Measurements from ENCODE around the gene STXBP3. TPM values are rescaled to one million over a fixed set of nuclear protein-coding genes. Genes with fewer than 3 reads are reported as not detected.

STXBP3 gene
- total and polyA plus RNA-seq, 2 of the 13 experiments (the other 11 are each of a cell fraction or from before 2014, with no cell fraction given) = 13.0 to 20.8 TPM

DNA sequence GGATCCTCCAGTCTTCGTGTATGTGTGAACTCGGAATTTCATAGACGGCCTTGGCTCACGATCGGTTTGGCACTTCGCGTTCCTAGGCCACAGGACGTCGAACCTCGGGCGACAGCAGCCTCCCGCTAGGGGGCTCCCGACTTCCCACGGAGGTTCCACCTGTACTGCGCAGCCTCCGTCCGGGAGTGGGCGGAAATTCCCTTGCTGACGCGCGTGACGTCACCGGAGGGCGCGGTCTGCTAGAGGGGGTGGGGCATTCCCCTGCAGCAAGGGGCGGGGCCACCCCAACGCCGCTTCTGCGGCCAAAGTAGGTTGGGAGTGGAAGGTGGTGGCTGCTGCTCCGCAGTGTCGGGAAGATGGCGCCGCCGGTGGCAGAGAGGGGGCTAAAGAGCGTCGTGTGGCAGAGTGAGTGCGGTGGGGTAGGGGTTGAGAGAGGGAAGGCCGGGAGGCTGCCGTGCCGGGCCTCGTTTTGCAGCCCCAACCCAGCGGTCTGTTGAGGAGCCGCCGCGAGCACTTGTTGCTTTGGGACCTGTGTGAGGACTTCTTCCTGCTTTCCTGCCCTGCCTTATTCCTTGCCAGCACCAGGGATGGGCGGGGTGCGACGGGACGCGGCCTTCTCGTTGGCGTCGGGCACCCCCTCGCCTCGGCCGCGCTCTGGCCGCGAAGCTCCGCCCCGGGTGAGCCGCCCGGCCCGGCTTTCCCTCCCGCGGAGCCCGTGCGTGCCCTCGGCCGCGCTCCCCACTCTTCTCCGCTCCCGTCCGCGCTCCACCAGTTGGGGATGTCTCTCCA, at the start of gene STXBP3 (continued):
- TF ChIP-seq LCORL (IDR thresholded peaks at IDR 0.05) = no peak
- peak; percentile 79 for TF ChIP-seq LCORL (CRISPR knock-in tag; IDR thresholded peaks at IDR 0.05)
- TF ChIP-seq PAF1 (CRISPR knock-in tag; IDR thresholded peaks at IDR 0.05) = no peak
- TF ChIP-seq CHD4 (IDR thresholded peaks at IDR 0.05; ENCODE audit: borderline replicate concordance, low read length) = no peak
- TF ChIP-seq KDM5B (CRISPR knock-in tag; IDR thresholded peaks at IDR 0.05; ENCODE audit: borderline replicate concordance) = peak; percentile 75; the same call in 1 of the 2 replicates
- peak; percentile 80 for TF ChIP-seq YEATS2 (CRISPR knock-in tag; IDR thresholded peaks at IDR 0.05; ENCODE audit: borderline replicate concordance)
- TF ChIP-seq HOXA9 (CRISPR knock-in tag; IDR thresholded peaks at IDR 0.05; ENCODE audit: borderline replicate concordance) = no peak
- peak; percentile 55 for TF ChIP-seq NCOA2 (CRISPR knock-in tag; IDR thresholded peaks at IDR 0.05)
- TF ChIP-seq, protein P1, sequence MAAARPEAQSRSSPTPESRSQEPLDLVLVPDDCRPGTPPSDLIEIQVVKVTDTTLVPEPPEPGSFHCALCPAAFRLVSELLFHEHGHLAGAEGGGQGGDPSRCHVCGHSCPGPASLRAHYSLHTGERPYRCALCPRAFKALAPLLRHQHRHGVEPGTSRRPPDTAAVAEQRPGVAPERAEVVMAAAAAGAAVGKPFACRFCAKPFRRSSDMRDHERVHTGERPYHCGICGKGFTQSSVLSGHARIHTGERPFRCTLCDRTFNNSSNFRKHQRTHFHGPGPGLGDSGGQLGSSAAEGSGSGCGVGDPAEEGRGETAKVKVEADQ (CRISPR knock-in tag; IDR thresholded peaks at IDR 0.05; ENCODE audit: borderline replicate concordance) = peak; percentile 90
- TF ChIP-seq, protein P2, sequence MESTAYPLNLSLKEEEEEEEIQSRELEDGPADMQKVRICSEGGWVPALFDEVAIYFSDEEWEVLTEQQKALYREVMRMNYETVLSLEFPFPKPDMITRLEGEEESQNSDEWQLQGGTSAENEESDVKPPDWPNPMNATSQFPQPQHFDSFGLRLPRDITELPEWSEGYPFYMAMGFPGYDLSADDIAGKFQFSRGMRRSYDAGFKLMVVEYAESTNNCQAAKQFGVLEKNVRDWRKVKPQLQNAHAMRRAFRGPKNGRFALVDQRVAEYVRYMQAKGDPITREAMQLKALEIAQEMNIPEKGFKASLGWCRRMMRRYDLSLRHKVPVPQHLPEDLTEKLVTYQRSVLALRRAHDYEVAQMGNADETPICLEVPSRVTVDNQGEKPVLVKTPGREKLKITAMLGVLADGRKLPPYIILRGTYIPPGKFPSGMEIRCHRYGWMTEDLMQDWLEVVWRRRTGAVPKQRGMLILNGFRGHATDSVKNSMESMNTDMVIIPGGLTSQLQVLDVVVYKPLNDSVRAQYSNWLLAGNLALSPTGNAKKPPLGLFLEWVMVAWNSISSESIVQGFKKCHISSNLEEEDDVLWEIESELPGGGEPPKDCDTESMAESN (CRISPR knock-in tag; conservative IDR thresholded peaks at IDR 0.05) = peak; percentile 83; the same call in 1 of the 2 replicates
- TF ChIP-seq RCOR2 (CRISPR knock-in tag; IDR thresholded peaks at IDR 0.05) = no peak
- no peak for TF ChIP-seq ZNF879 (CRISPR knock-in tag; IDR thresholded peaks at IDR 0.05)
- TF ChIP-seq, protein P3, sequence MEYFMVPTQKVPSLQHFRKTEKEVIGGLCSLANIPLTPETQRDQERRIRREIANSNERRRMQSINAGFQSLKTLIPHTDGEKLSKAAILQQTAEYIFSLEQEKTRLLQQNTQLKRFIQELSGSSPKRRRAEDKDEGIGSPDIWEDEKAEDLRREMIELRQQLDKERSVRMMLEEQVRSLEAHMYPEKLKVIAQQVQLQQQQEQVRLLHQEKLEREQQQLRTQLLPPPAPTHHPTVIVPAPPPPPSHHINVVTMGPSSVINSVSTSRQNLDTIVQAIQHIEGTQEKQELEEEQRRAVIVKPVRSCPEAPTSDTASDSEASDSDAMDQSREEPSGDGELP (IDR thresholded peaks at IDR 0.05; ENCODE audit: borderline replicate concordance, low read depth) = no peak; the same call in 1 of the 2 replicates
- TF ChIP-seq, protein P4, sequence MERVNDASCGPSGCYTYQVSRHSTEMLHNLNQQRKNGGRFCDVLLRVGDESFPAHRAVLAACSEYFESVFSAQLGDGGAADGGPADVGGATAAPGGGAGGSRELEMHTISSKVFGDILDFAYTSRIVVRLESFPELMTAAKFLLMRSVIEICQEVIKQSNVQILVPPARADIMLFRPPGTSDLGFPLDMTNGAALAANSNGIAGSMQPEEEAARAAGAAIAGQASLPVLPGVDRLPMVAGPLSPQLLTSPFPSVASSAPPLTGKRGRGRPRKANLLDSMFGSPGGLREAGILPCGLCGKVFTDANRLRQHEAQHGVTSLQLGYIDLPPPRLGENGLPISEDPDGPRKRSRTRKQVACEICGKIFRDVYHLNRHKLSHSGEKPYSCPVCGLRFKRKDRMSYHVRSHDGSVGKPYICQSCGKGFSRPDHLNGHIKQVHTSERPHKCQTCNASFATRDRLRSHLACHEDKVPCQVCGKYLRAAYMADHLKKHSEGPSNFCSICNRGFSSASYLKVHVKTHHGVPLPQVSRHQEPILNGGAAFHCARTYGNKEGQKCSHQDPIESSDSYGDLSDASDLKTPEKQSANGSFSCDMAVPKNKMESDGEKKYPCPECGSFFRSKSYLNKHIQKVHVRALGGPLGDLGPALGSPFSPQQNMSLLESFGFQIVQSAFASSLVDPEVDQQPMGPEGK (CRISPR knock-in tag; IDR thresholded peaks at IDR 0.05) = peak; percentile 45; the same call in 1 of the 2 replicates
- no peak for TF ChIP-seq NR2F6 (IDR thresholded peaks at IDR 0.05)
- TF ChIP-seq NR2F6 (CRISPR knock-in tag; IDR thresholded peaks at IDR 0.05) = no peak; the same call in 1 of the 2 replicates
- TF ChIP-seq DNMT1 (CRISPR knock-in tag; IDR thresholded peaks at IDR 0.05) = no peak
- peak; percentile 85 for TF ChIP-seq PHF8 (CRISPR knock-in tag; IDR thresholded peaks at IDR 0.05)
- no peak for TF ChIP-seq SOX13 (IDR thresholded peaks at IDR 0.05)
- TF ChIP-seq SOX13 (CRISPR knock-in tag; conservative IDR thresholded peaks at IDR 0.05 in 1 of 2, IDR thresholded peaks at IDR 0.05 in 1 of 2) = peak in 1 of 2 experiments; percentile 36; a peak in 2 of 4 replicates
- TF ChIP-seq ZNF180 (CRISPR knock-in tag; IDR thresholded peaks at IDR 0.05; ENCODE audit: borderline replicate concordance, low read depth) = peak; percentile 67; the same call in 1 of the 2 replicates
- TF ChIP-seq NFATC3 (CRISPR knock-in tag; IDR thresholded peaks at IDR 0.05) = 0 out of 2 replicates have a peak, but pooled peaks have one; percentile 65
- no peak for TF ChIP-seq SOX6 (IDR thresholded peaks at IDR 0.05)
- TF ChIP-seq SOX6 (CRISPR knock-in tag; IDR thresholded peaks at IDR 0.05) = peak; percentile 53
- TF ChIP-seq, protein P5, sequence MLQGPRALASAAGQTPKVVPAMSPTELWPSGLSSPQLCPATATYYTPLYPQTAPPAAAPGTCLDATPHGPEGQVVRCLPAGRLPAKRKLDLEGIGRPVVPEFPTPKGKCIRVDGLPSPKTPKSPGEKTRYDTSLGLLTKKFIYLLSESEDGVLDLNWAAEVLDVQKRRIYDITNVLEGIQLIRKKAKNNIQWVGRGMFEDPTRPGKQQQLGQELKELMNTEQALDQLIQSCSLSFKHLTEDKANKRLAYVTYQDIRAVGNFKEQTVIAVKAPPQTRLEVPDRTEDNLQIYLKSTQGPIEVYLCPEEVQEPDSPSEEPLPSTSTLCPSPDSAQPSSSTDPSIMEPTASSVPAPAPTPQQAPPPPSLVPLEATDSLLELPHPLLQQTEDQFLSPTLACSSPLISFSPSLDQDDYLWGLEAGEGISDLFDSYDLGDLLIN (CRISPR knock-in tag; IDR thresholded peaks at IDR 0.05; ENCODE audit: borderline replicate concordance) = peak; percentile 35; the same call in 1 of the 2 replicates
